GM12872 (cell line): Measurements from ENCODE around the gene FSD1L.

ENCODE experiments used
- CTCF ChIP-seq: IDR thresholded peaks from 3 replicates; pipeline ENCODE4 v1.5.1; 2011; ENCODE audit warnings: low read depth, mild to moderate bottlenecking, low read length, moderate library complexity; ENCODE audit not compliant: insufficient read depth

Gene FSD1L

GRCh38 chr9:105438141-105438806 is 9.6 kb upstream of the FSD1L start:
- TF ChIP-seq CTCF: no peak

- no peak for TF ChIP-seq CTCF
These were observed 8.4 kb upstream of the FSD1L start for GRCh38 chr9:105439428-105439827.

GRCh38 chr9:105441616-105442160 is 6.1 kb upstream of the FSD1L start:
- no peak for TF ChIP-seq CTCF

- TF ChIP-seq CTCF: no peak
These were observed 4.7 kb upstream of the FSD1L start for GRCh38 chr9:105443121-105443520.

GRCh38 chr9:105444130-105444529 is 3.7 kb upstream of the FSD1L start:
- no peak for TF ChIP-seq CTCF

- TF ChIP-seq CTCF: no peak
These were observed 2.5 kb upstream of the FSD1L start for GRCh38 chr9:105445203-105445881.

GRCh38 chr9:105447386-105447813 is 434 bp upstream of the FSD1L start:
- TF ChIP-seq CTCF: no peak
